ENCODE results near the gene MMP28.

Gene MMP28

DNA sequence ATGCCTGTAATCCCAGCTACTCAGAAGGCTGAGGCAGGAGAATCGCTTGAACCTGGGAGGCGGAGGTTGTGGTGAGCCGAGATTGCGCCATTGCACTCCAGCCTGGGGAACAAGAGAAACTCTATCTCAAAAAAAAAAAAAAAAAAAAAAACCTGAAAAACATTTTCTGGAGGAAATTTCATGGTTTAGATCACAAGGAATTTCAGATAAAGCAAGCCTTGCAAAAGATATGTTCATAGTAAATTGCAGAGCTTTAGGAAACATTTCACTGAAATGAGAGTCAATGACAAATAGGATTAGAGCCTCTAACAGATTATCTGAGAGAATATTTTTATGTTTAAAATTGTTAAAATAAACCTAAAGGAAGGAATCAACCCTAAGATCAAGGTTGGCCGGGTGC is 17.0 kb upstream of the MMP28 start:
- Histone ChIP-seq H3K4me1 (peaks cover 0 to 85% (median 36%) of the 10 kb centered on the region in 4 donors), H3K4me3 (no peak overlapping the region), H3K9me3 (no peaks in the 10 kb centered on the region), H3K27me3 (no peaks in the 10 kb centered on the region), H3K27ac (no peak overlapping the region), H3K36me3 (peaks cover 0 to under 1% (median 0%) of the 10 kb centered on the region in 3 donors)
- DNase-seq = no peak
- intact Hi-C loops (cut with DNase I; ENCODE audit: low total_unique reads) = loop anchor here (10.0 kb wide), 1 partner anchor 228 kb away; the partner anchor contains the start of gene AP2B1
- TF ChIP-seq, protein P1, sequence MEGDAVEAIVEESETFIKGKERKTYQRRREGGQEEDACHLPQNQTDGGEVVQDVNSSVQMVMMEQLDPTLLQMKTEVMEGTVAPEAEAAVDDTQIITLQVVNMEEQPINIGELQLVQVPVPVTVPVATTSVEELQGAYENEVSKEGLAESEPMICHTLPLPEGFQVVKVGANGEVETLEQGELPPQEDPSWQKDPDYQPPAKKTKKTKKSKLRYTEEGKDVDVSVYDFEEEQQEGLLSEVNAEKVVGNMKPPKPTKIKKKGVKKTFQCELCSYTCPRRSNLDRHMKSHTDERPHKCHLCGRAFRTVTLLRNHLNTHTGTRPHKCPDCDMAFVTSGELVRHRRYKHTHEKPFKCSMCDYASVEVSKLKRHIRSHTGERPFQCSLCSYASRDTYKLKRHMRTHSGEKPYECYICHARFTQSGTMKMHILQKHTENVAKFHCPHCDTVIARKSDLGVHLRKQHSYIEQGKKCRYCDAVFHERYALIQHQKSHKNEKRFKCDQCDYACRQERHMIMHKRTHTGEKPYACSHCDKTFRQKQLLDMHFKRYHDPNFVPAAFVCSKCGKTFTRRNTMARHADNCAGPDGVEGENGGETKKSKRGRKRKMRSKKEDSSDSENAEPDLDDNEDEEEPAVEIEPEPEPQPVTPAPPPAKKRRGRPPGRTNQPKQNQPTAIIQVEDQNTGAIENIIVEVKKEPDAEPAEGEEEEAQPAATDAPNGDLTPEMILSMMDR (IDR thresholded peaks at IDR 0.05) = no peak

DNA sequence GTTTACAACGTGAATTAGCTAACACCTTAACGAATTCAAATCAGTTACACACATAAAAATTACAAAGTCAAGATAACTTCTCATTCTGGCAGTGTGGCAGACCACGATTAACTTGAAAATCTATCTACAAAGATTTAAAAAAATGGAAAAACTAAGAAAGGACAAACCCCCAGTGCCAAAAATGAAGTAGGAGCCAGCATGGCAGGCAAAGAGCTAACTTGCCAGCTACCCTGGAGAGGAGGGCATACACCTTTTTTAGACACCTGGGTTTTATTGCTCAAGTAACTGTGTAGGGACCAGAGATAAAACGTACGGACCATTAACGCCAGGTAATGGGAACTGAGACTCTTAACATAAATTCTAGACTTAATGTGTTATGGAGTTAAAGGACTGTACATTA is 16.3 kb upstream of the MMP28 start:
- Histone ChIP-seq H3K9me3 (no peaks in the 10 kb centered on the region), H3K27ac (no peak overlapping the region), H3K36me3 (no peaks in the 10 kb centered on the region), H3K27me3 (no peaks in the 10 kb centered on the region), H3K4me3 (no peak overlapping the region), H3K4me1 (peaks cover 0 to 85% (median 34%) of the 10 kb centered on the region in 4 donors)
- no peak for DNase-seq
- TF ChIP-seq, protein P1 (IDR thresholded peaks at IDR 0.05) = no peak
- intact Hi-C loops (cut with DNase I; ENCODE audit: low total_unique reads) = loop anchor here (10.0 kb wide), 1 partner anchor 227 kb away; the partner anchor contains the start of gene AP2B1

DNA sequence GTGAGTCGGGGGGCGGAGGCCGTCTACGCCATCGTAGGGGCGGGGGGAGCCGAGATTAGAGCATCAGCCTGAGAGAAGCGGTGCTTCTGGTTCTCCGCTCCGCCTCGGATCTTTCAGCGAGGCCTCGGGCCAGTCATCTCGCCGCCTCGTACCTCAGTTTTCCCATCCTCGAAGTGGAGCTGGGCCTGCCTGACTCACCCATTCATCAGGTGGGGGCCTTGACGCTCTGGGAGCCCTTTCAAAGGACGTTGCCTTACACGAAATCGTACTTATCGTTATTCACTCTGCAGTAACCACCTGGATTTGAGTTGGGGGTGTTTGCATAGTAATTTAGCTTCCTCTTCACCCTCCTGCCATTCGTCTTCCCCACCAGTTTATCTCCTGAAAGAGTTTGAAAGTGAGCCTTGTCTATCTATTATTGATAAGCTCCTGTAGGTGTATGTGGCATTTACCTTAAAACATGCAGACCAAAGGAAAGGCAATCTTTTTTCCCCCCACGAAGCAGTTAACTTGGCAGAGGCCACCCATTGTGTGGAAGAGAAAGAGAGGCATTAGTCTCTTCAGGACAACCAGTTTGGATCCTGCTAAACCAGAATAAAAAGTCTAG is 14.5 kb upstream of the MMP28 start:
- no peaks in the 10 kb centered on the region for H3K9me3 ChIP-seq
- no peak for DNase-seq
- H3K27ac ChIP-seq = peak overlapping the region; percentile 94 to 98
- peaks cover 0 to 72% (median 30%) of the 10 kb centered on the region in 4 donors for H3K4me1 ChIP-seq
- no peaks in the 10 kb centered on the region for H3K27me3 ChIP-seq
- TF ChIP-seq, protein P1 (IDR thresholded peaks at IDR 0.05) = no peak
- intact Hi-C loops (cut with DNase I; ENCODE audit: low total_unique reads) = loop anchor here (10.0 kb wide), 1 partner anchor 225 kb away; the partner anchor contains the start of gene AP2B1
- H3K36me3 ChIP-seq = no peaks in the 10 kb centered on the region
- peak overlapping the region; percentile 80 to 89 for H3K4me3 ChIP-seq

DNA sequence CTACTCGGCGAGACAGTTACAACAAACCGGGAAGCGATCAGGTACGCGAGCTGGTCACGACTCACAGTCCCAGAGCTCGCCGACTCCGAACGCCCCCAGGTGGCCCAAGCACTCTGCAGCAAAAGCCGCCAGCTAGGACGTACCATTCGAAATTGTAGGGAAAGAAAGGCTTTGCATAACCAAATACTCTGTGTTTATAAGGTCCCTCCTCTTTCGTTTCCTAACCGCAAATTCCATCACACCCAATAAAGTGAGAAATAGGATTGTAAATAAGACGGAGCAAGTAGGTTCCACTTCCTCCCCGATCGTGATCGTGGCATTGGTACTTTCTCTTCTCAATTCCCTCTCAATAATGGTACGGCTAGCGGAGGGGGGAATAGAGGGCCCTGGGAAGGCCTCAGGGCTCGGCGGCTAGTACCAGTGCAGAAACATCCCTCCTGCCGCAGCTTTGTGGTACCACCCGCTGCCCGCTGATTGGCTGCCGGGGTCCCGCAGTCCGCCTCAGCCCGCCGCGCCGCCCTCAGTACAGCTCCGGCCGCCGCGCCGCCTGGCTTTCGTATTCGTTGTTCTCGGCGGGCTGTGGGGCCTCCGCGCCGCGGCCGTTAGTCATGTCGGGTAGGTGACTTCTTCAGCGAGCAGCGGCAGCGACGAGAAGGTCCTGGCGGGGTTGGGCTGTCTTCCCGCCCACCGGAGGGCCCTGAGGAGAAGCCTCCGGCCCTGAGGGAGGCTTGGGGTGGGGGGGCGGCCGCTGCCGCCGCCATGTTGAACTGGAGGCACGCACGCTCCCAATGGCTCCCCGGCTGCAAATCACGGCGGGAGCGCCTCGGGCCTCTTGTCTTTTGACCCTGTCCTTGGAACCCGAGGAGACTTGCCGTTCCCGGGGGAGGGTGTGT is 13.8 kb upstream of the MMP28 start, which contains the start of gene TAF15:
Gene TAF15, plus strand, starts transcription at position 523 of the 893 bp plus-strand sequence. Its CDS starts 86 bp downstream, at position 609.
- Histone ChIP-seq H3K4me1 (peaks cover 0 to 69% (median 27%) of the 10 kb centered on the region in 4 donors), H3K9me3 (no peaks in the 10 kb centered on the region), H3K4me3 (peak within 1 kb of the TSS; percentile 80 to 89), H3K27me3 (no peaks in the 10 kb centered on the region), H3K27ac (peak within 1 kb of the TSS; percentile 94 to 98), H3K36me3 (no peaks in the 10 kb centered on the region)
- DNase-seq = peak; percentile 96 to 98
- intact Hi-C loops (cut with DNase I; ENCODE audit: low total_unique reads) = no loop called here
- TF ChIP-seq, protein P1 (IDR thresholded peaks at IDR 0.05) = peak; percentile 66 to 73

DNA sequence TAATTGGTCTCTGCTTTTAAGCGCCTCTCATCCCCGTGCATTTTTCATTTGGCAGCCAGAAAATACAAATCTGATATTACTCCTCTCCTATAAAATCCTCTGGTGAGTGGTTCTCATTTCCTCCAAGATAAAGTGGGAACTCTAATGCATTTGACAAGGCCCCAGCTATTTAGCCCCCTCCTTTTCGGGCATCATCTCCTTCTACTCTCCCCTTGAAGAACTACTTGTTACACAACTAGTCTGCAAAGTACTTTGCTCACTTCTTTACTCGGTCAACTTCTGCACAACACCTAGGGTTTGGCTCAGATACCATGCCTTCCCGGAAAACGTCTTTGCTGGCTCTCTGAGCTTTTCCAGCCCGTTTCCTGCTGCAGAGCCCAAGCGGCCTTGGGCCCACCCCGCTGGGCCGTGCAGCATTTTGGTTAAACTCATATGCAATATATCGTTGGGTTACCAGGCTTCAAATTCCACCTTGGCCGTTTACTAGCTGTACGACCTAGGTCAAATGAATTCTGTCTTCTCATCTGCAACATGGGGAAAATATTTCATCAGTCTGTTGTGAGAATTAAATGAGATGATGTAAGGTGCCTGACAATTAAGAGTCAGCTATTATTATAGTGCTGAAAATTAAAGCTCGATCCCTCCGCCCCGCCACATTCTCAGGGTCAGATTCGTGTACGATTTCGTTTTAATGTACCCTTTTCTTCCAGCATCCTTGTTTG is 13.0 kb upstream of the MMP28 start:
- intact Hi-C loops (cut with DNase I; ENCODE audit: low total_unique reads) = no loop called here
- no peak for DNase-seq
- Histone ChIP-seq H3K36me3 (no peaks in the 10 kb centered on the region), H3K4me3 (peak overlapping the region; percentile 80 to 89), H3K27me3 (no peaks in the 10 kb centered on the region), H3K27ac (peak overlapping the region; percentile 94 to 98), H3K9me3 (no peaks in the 10 kb centered on the region), H3K4me1 (peaks cover 0 to 64% (median 27%) of the 10 kb centered on the region in 4 donors)
- TF ChIP-seq, protein P1 (IDR thresholded peaks at IDR 0.05) = no peak

All from tibial artery (tissue), 4 donors.